EL (cell line): ENCODE measurements around the gene PTP4A1.
"Not testable (repeated sequence)": the region's sequence is repeated elsewhere in the genome, so short reads cannot be mapped to it uniquely, and the experiment has no call there.

Experiments used
- DNase-seq: peaks from one replicate; pipeline ENCODE4 v3.0.0-alpha.2; 2016

The PTP4A1 gene

GRCh38 chr6:63584566-63584965 is 12.3 kb downstream of the PTP4A1 start:
- no peak for DNase-seq

- DNase-seq: not testable (repeated sequence)
These were observed 13.4 kb downstream of the PTP4A1 start for GRCh38 chr6:63585652-63586051.

GRCh38 chr6:63589952-63590411 is 17.7 kb downstream of the PTP4A1 start:
- no peak for DNase-seq

GRCh38 chr6:63592886-63593285 is 20.6 kb downstream of the PTP4A1 start:
- no peak for DNase-seq

GRCh38 chr6:63597141-63598048 is 25.1 kb downstream of the PTP4A1 start:
- DNase-seq: peak; percentile 13

GRCh38 chr6:63598049-63599036 is 26.1 kb downstream of the PTP4A1 start:
- DNase-seq: peak; percentile 63

- no peak for DNase-seq
These were observed 27.0 kb downstream of the PTP4A1 start for GRCh38 chr6:63599243-63599642.

- no peak for DNase-seq
These were observed 27.9 kb downstream of the PTP4A1 start for GRCh38 chr6:63600136-63600535.

- DNase-seq: no peak
These were observed 37.0 kb downstream of the PTP4A1 start for GRCh38 chr6:63609231-63609630.

GRCh38 chr6:63610944-63611343 is 38.7 kb downstream of the PTP4A1 start:
- no peak for DNase-seq

GRCh38 chr6:63611560-63611959 is 39.3 kb downstream of the PTP4A1 start:
- DNase-seq: no peak

- no peak for DNase-seq
These were observed 43.3 kb downstream of the PTP4A1 start for GRCh38 chr6:63615590-63615989.
